HepG2 (cell line): ENCODE results near the gene MRPL38. TPM values are rescaled to one million over a fixed set of nuclear protein-coding genes. Genes with fewer than 3 reads are reported as not detected.
A peak's percentile ranks its signal among the peaks of the same experiment; 100 is the strongest.

Source experiments
- BORCS8-MEF2B ChIP-seq: sonication (generic); formaldehyde crosslinking; IDR thresholded peaks from 2 replicates; pipeline ENCODE4 v1.8.0; 2022; ENCODE audit warnings: mild to moderate bottlenecking, missing genetic modification reagents
- BRCA1 ChIP-seq: sonication (generic); formaldehyde crosslinking; IDR thresholded peaks from 2 replicates; pipeline ENCODE4 v1.4.0; 2020; ENCODE audit warnings: missing genetic modification reagents
- GATAD2A ChIP-seq: IDR thresholded peaks from 2 replicates; pipeline ENCODE4 v1.6.1; 2016
- HNF4G ChIP-seq, 2 experiments: sonication (generic) in 1 of 2; formaldehyde crosslinking in 1 of 2; IDR thresholded peaks; 2 replicates each; pipeline versions ENCODE4 v1.4.0 to v1.6.1; 2011 to 2020; ENCODE audit warnings: borderline replicate concordance in 2 of 2, low read depth in 2 of 2, mild to moderate bottlenecking in 2 of 2, low read length in 1 of 2, missing genetic modification reagents in 1 of 2, moderate library complexity in 1 of 2
- KAT2B ChIP-seq: fragments of 150-350 bp; IDR thresholded peaks from 2 replicates; pipeline ENCODE4 v1.6.1; 2014; ENCODE audit warnings: low read depth, low read length, borderline replicate concordance
- KLF15 ChIP-seq: sonication (generic); formaldehyde crosslinking; IDR thresholded peaks from 2 replicates; pipeline ENCODE4 v1.8.1; 2023; ENCODE audit warnings: borderline replicate concordance, mild to moderate bottlenecking, inconsistent platforms, missing genetic modification reagents, mixed read lengths
- MTA3 ChIP-seq: sonication (generic); formaldehyde crosslinking; IDR thresholded peaks from 2 replicates; pipeline ENCODE4 v1.4.0; 2020; ENCODE audit warnings: missing genetic modification reagents
- POLR2AphosphoS5 ChIP-seq: IDR thresholded peaks from 2 replicates; pipeline ENCODE4 v1.6.1; 2012; ENCODE audit warnings: low read depth, low read length
- RFXAP ChIP-seq: sonication (generic); formaldehyde crosslinking; IDR thresholded peaks from 2 replicates; pipeline ENCODE4 v1.4.0; 2020; ENCODE audit warnings: missing genetic modification reagents, borderline replicate concordance
- ZBTB20 ChIP-seq: sonication (generic); formaldehyde crosslinking; IDR thresholded peaks from 2 replicates; pipeline ENCODE4 v1.8.1; 2023; ENCODE audit warnings: missing genetic modification reagents, low read depth, mild to moderate bottlenecking, borderline replicate concordance
- ZIK1 ChIP-seq: sonication (generic); formaldehyde crosslinking; IDR thresholded peaks from 2 replicates; pipeline ENCODE4 v1.5.0; 2020; ENCODE audit warnings: mild to moderate bottlenecking, low read depth, missing genetic modification reagents, borderline replicate concordance
- ZNF530 ChIP-seq: sonication (generic); formaldehyde crosslinking; IDR thresholded peaks from 2 replicates; pipeline ENCODE4 v1.5.0; 2020; ENCODE audit warnings: low read depth, mild to moderate bottlenecking, missing genetic modification reagents
- ZNF557 ChIP-seq: sonication (generic); formaldehyde crosslinking; IDR thresholded peaks from 2 replicates; pipeline ENCODE4 v1.4.0; 2020; ENCODE audit warnings: missing genetic modification reagents
- ZNF772 ChIP-seq: sonication (generic); formaldehyde crosslinking; IDR thresholded peaks from 2 replicates; pipeline ENCODE4 v1.5.0; 2020; ENCODE audit warnings: mild to moderate bottlenecking, missing genetic modification reagents
- ZSCAN21 ChIP-seq: sonication (generic); formaldehyde crosslinking; IDR thresholded peaks from 2 replicates; pipeline ENCODE4 v1.8.0; 2022; ENCODE audit warnings: mild to moderate bottlenecking, missing genetic modification reagents, moderate library complexity, borderline replicate concordance
- polyA plus RNA-seq, 8 experiments: library from polyadenylated mRNA; depleted of rRNA in 3 of 8; stranded (reverse) in 7 of 8; unstranded in 1 of 8; fragments of >200 nt; fragmentation: Illumina TruSeq in 4 of 8; extraction: Trizol in 4 of 8; gene quantifications; 2 replicates each; pipeline versions ENCODE4 v1.2.1 to v1.2.3, GENCODE V29; 2011 to 2016; ENCODE audit warnings: low read depth in 4 of 8, missing spikeins in 1 of 8, mixed read lengths in 1 of 8; ENCODE audit not compliant: insufficient read depth in 1 of 8
- total RNA-seq, 5 experiments: library from RNA; depleted of rRNA; stranded (reverse); fragments of >200 nt; fragmentation: Illumina TruSeq; extraction: Trizol; gene quantifications; 2 replicates each; pipeline ENCODE4 v1.2.3, GENCODE V29; 2016; ENCODE audit warnings: low read depth in 1 of 5
- TF ChIP-seq, protein P1 (sequence below): sonication (generic); formaldehyde crosslinking; IDR thresholded peaks from 2 replicates; pipeline ENCODE4 v1.5.0; 2020; ENCODE audit warnings: missing genetic modification reagents
- TF ChIP-seq, protein P2 (sequence below): sonication (generic); formaldehyde crosslinking; IDR thresholded peaks from 2 replicates; pipeline ENCODE4 v1.8.0; 2022; ENCODE audit warnings: mild to moderate bottlenecking, missing genetic modification reagents; ENCODE audit not compliant: insufficient replicate concordance
- TF ChIP-seq, protein P3 (sequence below): sonication (generic); formaldehyde crosslinking; IDR thresholded peaks from 2 replicates; pipeline ENCODE4 v1.5.0; 2020; ENCODE audit warnings: mild to moderate bottlenecking, missing genetic modification reagents
- TF ChIP-seq, protein P4 (sequence below): IDR thresholded peaks from 2 replicates; pipeline ENCODE4 v1.6.1; 2018; ENCODE audit warnings: missing genetic modification reagents, mild to moderate bottlenecking, missing compliant biosample characterization

MRPL38 gene
- total and polyA plus RNA-seq, 2 of the 13 experiments (the other 11 are each of a cell fraction or from before 2014, with no cell fraction given): 83.7 to 125 TPM

DNA sequence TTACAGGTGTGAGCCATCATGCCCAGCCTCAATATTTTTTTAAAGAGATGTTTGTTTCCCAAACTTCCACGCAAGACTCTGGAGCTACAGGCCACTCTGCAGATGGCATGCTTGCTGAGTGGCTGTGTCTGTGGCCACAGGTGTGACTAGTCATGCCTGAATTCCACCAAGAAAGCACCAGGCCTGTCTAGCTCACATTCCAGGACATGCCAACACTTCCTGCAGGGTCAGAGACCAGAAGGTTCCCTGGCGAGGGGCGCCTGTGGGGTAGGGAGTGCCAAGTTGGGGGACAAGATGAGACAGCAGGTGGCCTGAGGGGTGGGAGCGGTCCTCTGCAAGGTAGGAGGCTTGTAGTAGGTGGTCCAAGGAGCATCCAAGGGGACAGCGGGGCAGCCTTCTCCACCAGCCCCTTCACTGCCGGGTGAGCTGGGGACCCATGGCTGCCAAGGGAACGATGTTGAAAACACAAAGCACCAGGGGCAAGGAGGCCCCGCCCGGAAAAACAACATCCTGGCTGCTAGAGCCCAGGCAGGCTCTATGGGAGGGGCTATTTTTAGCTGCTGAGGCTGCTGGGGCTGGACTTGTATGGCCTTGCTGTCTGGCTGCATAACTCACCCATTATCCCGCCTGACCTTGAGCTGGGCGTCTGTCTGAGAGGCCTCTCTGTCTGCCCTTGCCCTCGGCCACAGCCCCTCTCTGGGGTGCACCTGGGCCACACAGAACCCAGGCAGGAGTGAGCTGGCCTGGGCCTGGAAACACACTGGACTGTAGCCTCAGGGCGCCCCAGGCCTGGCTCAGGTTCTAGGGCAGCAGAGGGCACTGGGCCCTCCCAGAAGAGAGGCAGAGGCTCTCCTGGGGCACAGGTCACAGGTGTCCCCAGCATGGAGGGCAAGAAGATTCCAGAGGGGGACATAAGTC lies 32.0 kb downstream of the MRPL38 start (continued):
- TF ChIP-seq ZSCAN21 (CRISPR knock-in tag): peak; percentile 86; the same call in 1 of the 2 replicates
- peak; percentile 67 for TF ChIP-seq POLR2AphosphoS5
- TF ChIP-seq GATAD2A: peak; percentile 97
- TF ChIP-seq, protein P1, sequence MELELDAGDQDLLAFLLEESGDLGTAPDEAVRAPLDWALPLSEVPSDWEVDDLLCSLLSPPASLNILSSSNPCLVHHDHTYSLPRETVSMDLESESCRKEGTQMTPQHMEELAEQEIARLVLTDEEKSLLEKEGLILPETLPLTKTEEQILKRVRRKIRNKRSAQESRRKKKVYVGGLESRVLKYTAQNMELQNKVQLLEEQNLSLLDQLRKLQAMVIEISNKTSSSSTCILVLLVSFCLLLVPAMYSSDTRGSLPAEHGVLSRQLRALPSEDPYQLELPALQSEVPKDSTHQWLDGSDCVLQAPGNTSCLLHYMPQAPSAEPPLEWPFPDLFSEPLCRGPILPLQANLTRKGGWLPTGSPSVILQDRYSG: peak; percentile 94
- TF ChIP-seq, protein P2, sequence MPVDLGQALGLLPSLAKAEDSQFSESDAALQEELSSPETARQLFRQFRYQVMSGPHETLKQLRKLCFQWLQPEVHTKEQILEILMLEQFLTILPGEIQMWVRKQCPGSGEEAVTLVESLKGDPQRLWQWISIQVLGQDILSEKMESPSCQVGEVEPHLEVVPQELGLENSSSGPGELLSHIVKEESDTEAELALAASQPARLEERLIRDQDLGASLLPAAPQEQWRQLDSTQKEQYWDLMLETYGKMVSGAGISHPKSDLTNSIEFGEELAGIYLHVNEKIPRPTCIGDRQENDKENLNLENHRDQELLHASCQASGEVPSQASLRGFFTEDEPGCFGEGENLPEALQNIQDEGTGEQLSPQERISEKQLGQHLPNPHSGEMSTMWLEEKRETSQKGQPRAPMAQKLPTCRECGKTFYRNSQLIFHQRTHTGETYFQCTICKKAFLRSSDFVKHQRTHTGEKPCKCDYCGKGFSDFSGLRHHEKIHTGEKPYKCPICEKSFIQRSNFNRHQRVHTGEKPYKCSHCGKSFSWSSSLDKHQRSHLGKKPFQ: peak; percentile 98
- TF ChIP-seq RFXAP (CRISPR knock-in tag): peak; percentile 95; the same call in 1 of the 2 replicates
- TF ChIP-seq ZIK1 (CRISPR knock-in tag): 0 out of 2 replicates have a peak, but pooled peaks have one; percentile 35
- TF ChIP-seq ZBTB20: peak; percentile 87
- peak; percentile 94 for TF ChIP-seq BORCS8-MEF2B (CRISPR knock-in tag)
- TF ChIP-seq KAT2B: no peak
- TF ChIP-seq KLF15 (CRISPR knock-in tag): peak; percentile 40; the same call in 1 of the 2 replicates
- TF ChIP-seq ZNF530 (CRISPR knock-in tag): no peak
- peak; percentile 99 for TF ChIP-seq ZNF772
- TF ChIP-seq, protein P3, sequence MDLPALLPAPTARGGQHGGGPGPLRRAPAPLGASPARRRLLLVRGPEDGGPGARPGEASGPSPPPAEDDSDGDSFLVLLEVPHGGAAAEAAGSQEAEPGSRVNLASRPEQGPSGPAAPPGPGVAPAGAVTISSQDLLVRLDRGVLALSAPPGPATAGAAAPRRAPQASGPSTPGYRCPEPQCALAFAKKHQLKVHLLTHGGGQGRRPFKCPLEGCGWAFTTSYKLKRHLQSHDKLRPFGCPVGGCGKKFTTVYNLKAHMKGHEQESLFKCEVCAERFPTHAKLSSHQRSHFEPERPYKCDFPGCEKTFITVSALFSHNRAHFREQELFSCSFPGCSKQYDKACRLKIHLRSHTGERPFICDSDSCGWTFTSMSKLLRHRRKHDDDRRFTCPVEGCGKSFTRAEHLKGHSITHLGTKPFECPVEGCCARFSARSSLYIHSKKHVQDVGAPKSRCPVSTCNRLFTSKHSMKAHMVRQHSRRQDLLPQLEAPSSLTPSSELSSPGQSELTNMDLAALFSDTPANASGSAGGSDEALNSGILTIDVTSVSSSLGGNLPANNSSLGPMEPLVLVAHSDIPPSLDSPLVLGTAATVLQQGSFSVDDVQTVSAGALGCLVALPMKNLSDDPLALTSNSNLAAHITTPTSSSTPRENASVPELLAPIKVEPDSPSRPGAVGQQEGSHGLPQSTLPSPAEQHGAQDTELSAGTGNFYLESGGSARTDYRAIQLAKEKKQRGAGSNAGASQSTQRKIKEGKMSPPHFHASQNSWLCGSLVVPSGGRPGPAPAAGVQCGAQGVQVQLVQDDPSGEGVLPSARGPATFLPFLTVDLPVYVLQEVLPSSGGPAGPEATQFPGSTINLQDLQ: peak; percentile 84; the same call in 1 of the 2 replicates
- peak; percentile 55; the same call in 1 of the 2 replicates for TF ChIP-seq HNF4G (IDR thresholded peaks at IDR 0.05; ENCODE audit: borderline replicate concordance, low read depth, low read length)
- TF ChIP-seq HNF4G (CRISPR knock-in tag; IDR thresholded peaks at IDR 0.05; ENCODE audit: borderline replicate concordance, low read depth): peak; percentile 96
- no peak for TF ChIP-seq MTA3
- TF ChIP-seq ZNF557: peak; percentile 37; the same call in 1 of the 2 replicates
- TF ChIP-seq, protein P4, sequence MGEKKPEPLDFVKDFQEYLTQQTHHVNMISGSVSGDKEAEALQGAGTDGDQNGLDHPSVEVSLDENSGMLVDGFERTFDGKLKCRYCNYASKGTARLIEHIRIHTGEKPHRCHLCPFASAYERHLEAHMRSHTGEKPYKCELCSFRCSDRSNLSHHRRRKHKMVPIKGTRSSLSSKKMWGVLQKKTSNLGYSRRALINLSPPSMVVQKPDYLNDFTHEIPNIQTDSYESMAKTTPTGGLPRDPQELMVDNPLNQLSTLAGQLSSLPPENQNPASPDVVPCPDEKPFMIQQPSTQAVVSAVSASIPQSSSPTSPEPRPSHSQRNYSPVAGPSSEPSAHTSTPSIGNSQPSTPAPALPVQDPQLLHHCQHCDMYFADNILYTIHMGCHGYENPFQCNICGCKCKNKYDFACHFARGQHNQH: peak; percentile 96
- peak; percentile 59; the same call in 1 of the 2 replicates for TF ChIP-seq BRCA1 (CRISPR knock-in tag)
